ENCODE measurements around the gene TGFB3. TPM values are rescaled to one million over a fixed set of nuclear protein-coding genes. Genes with fewer than 3 reads are reported as not detected.
A peak's percentile ranks its signal among the peaks of the same experiment; 100 is the strongest.

Gene TGFB3
- total and polyA plus RNA-seq, 9 of the 15 experiments (the other 6 are each of a cell fraction or from before 2014, with no cell fraction given), result 0.39 to 2.0 (median 1.0) TPM

DNA sequence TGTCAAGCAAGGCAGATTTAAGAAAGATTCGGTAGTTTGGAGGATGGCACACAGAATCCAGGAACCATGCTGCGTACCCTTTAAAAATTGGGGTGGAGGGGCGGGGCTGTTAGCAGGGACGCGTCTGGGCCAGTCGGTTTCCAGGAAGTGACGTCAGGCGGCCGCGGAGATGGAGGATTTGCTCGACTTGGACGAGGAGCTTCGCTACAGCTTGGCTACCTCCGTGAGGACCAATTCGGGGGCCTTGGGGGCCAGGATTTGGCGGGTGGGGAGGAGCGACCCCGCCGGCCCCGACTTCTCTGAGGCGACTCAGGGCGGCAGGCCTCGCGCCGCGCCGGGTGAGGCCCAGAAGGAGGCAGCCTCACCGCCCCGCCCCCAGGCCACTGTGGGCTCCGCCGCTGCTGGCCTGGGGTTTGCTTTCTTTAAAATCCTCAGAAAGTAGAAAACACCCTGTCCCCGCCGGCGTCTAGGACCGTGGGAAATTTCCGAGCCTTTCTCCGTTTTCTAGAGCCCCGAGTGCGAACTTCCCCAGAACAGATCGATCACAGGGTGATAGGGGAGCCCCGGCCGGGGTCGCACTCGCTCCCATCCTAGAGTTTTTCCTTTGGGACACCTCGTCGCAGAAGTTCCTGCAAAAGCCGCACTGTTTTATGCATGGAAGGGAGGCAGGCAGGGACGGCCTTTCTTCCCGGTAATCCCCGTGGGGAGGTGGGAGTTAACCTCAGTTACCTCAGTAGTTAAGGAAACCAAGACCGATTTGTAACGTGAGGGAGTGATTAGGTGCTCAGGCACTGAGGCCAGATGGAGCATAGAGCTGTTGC lies 4.0 kb upstream of the TGFB3 start, which contains the start of gene IFT43 (continued):
- TF ChIP-seq FOXO4 (CRISPR knock-in tag; IDR thresholded peaks at IDR 0.05) (no peak), EGR1 (conservative IDR thresholded peaks at IDR 0.05) (no peak), DPF2 (IDR thresholded peaks at IDR 0.05) (no peak), ZNF639 (CRISPR knock-in tag; conservative IDR thresholded peaks at IDR 0.05 in 1 of 2, IDR thresholded peaks at IDR 0.05 in 1 of 2) (no peak), ZNF354B (CRISPR knock-in tag; IDR thresholded peaks at IDR 0.05) (no peak), HNRNPH1 (optimal IDR thresholded peaks at IDR 0.05; ENCODE audit: low read depth, low read length) (no peak), STAT5B (CRISPR knock-in tag; IDR thresholded peaks at IDR 0.05) (no peak), ZNF644 (tag; IDR thresholded peaks at IDR 0.05; ENCODE audit: low read depth) (no peak), ZNF668 (CRISPR knock-in tag; IDR thresholded peaks at IDR 0.05) (no peak), ZNF436 (CRISPR knock-in tag; IDR thresholded peaks at IDR 0.05) (no peak), DMBX1 (CRISPR knock-in tag; IDR thresholded peaks at IDR 0.05; ENCODE audit: borderline replicate concordance) (no peak), ZNF224 (CRISPR knock-in tag; IDR thresholded peaks at IDR 0.05) (no peak), ZFX (CRISPR knock-in tag; IDR thresholded peaks at IDR 0.05) (peak; percentile 76), ZNF239 (CRISPR knock-in tag; IDR thresholded peaks at IDR 0.05) (no peak), ETV6 (IDR thresholded peaks at IDR 0.05; ENCODE audit: borderline replicate concordance in 1 of 2, low read depth in 2 of 2, low read length in 1 of 2) (no peak), ETV6 (CRISPR knock-in tag; IDR thresholded peaks at IDR 0.05; ENCODE audit: borderline replicate concordance) (no peak), ZFP91 (CRISPR knock-in tag; IDR thresholded peaks at IDR 0.05) (peak; percentile 97), ZNF431 (CRISPR knock-in tag; IDR thresholded peaks at IDR 0.05) (no peak)
- TF ChIP-seq, protein P1, sequence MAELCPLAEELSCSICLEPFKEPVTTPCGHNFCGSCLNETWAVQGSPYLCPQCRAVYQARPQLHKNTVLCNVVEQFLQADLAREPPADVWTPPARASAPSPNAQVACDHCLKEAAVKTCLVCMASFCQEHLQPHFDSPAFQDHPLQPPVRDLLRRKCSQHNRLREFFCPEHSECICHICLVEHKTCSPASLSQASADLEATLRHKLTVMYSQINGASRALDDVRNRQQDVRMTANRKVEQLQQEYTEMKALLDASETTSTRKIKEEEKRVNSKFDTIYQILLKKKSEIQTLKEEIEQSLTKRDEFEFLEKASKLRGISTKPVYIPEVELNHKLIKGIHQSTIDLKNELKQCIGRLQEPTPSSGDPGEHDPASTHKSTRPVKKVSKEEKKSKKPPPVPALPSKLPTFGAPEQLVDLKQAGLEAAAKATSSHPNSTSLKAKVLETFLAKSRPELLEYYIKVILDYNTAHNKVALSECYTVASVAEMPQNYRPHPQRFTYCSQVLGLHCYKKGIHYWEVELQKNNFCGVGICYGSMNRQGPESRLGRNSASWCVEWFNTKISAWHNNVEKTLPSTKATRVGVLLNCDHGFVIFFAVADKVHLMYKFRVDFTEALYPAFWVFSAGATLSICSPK (IDR thresholded peaks at IDR 0.05; ENCODE audit: borderline replicate concordance), result no peak
- TF ChIP-seq, protein P2, sequence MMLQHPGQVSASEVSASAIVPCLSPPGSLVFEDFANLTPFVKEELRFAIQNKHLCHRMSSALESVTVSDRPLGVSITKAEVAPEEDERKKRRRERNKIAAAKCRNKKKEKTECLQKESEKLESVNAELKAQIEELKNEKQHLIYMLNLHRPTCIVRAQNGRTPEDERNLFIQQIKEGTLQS (IDR thresholded peaks at IDR 0.05), result peak; percentile 45; the same call in 1 of the 2 replicates
- TF ChIP-seq, protein P2 (CRISPR knock-in tag; conservative IDR thresholded peaks at IDR 0.05), result no peak

All from K562 (cell line).